PC-3 (cell line): ENCODE measurements around the gene MRPS10.

ENCODE experiments used
- CTCF ChIP-seq: fragments of 300-600 bp; sonication (generic); conservative IDR thresholded peaks from 2 replicates; pipeline ENCODE4 v1.5.1; 2017; ENCODE audit warnings: antibody characterized with exemption, low read depth, mild to moderate bottlenecking, low read length
- EZH2 ChIP-seq: fragments of 300-600 bp; sonication (generic); IDR thresholded peaks from one replicate; pipeline ENCODE4 v1.6.1; 2017; ENCODE audit warnings: antibody characterized with exemption, mild to moderate bottlenecking, low read length; ENCODE audit not compliant: unreplicated experiment
- EZH2phosphoT487 ChIP-seq: fragments of 300-600 bp; sonication (generic); IDR thresholded peaks from 2 replicates; pipeline ENCODE4 v1.6.1; 2018; ENCODE audit warnings: mild to moderate bottlenecking, antibody characterized with exemption, low read length, borderline replicate concordance

- TF ChIP-seq EZH2, result no peak
- no peak for TF ChIP-seq CTCF
- no peak for TF ChIP-seq EZH2phosphoT487
Measured at GRCh38 chr6:42236030-42236429, 18.4 kb upstream of the MRPS10 start.
